SK-N-MC (cell line): ENCODE data around the gene ARHGAP28.
"Not testable (repeated sequence)": the region's sequence is repeated elsewhere in the genome, so short reads cannot be mapped to it uniquely, and the experiment has no call there.

Experiments
- DNase-seq: peaks from one replicate; pipeline ENCODE4 v3.0.0-alpha.2; 2011; ENCODE audit warnings: low read depth, low spot score
- H3K27ac ChIP-seq: fragments of 200-600 bp; sonication (generic); 2 replicates; pipeline ENCODE4 v1.5.1; 2016; ENCODE audit warnings: mixed run types
- H3K36me3 ChIP-seq: fragments of 200-600 bp; sonication (generic); 2 replicates; pipeline ENCODE4 v1.6.1; 2017; ENCODE audit warnings: antibody characterized with exemption, low read length, mixed read lengths; ENCODE audit not compliant: insufficient read depth
- H3K4me3 ChIP-seq: fragments of 200-600 bp; sonication (generic); 2 replicates; pipeline ENCODE4 v1.5.1; 2016
- H3K9ac ChIP-seq: fragments of 200-600 bp; sonication (generic); 2 replicates; pipeline ENCODE4 v1.8.0; 2017; ENCODE audit warnings: mixed run types, mixed read lengths; ENCODE audit not compliant: insufficient read length
- H3K9me3 ChIP-seq: fragments of 200-600 bp; sonication (generic); 2 replicates; pipeline ENCODE4 v1.6.1; 2017; ENCODE audit warnings: low read depth, mild to moderate bottlenecking, antibody characterized with exemption, low read length, moderate library complexity, mixed read lengths
- EZH2 ChIP-seq: fragments of 200-600 bp; sonication (generic); IDR thresholded peaks from one replicate; pipeline ENCODE4 v1.6.1; 2017; ENCODE audit warnings: antibody characterized with exemption
- FOXP2 ChIP-seq: optimal IDR thresholded peaks from 2 replicates; pipeline ENCODE3; 2011; ENCODE audit warnings: mild to moderate bottlenecking, moderate library complexity; ENCODE audit not compliant: insufficient read depth; ENCODE audit errors: extremely low read length, control extremely low read depth
- POLR2AphosphoS5 ChIP-seq: IDR thresholded peaks from 2 replicates; pipeline ENCODE4 v1.6.1; 2012; ENCODE audit warnings: mild to moderate bottlenecking, low read depth, low read length, borderline replicate concordance

The ARHGAP28 gene

DNA sequence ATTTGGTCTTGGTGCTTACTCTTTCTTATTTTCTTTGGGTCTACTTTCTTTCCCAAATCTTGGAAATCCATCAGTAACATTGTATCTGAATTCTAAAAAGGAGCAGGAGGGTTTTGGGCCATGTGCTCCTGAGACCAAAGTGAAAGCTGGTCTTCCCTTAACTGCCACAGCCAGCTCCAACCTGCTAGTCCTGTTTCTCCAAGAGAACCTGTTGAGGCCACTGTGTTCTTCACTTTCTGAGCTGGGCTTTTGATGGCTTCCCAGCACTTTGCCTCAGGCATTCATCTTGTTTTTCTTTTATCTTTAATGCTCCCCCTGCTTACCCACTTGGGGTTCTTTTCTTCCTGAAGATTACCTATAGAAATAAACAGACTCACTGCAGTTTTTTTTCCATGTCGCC lies 53.3 kb downstream of the ARHGAP28 start:
- DNase-seq: no peak
- Histone ChIP-seq H3K9me3 (no peaks in the 10 kb centered on the region), H3K4me3 (no peak overlapping the region), H3K27ac (no peak overlapping the region), H3K36me3 (no peaks in the 10 kb centered on the region), H3K9ac (no peak overlapping the region)
- no peak for TF ChIP-seq FOXP2
- no peak for TF ChIP-seq POLR2AphosphoS5
- no peak for TF ChIP-seq EZH2

DNA sequence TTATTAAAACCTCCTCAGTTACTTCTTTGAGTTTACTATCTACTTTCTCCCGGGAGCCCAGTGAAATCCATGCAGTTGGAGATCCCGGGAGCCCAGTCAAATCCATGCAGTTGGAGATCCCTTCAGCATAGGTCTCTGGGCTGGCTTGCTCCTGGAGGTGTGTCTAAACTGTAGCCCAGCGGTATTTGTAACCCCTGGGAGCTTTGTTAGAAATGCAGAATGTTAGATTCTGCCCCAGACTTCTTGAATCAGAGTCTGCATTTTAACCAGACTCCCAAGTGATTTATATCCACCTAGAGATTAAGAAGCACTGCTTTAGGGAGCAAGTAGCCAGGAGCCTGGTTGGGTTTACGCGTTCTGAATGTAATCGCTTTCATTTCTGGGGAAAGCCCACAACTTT lies 54.5 kb downstream of the ARHGAP28 start:
- no peak overlapping the region for H3K27ac ChIP-seq
- no peak for DNase-seq
- H3K36me3 ChIP-seq: no peaks in the 10 kb centered on the region; the same call in 1 of the 2 replicates
- no peak overlapping the region for H3K4me3 ChIP-seq
- no peak for TF ChIP-seq EZH2
- no peak for TF ChIP-seq POLR2AphosphoS5
- no peak for TF ChIP-seq FOXP2
- no peak overlapping the region for H3K9ac ChIP-seq
- H3K9me3 ChIP-seq: no peaks in the 10 kb centered on the region

GRCh38 chr18:6785001-6785400 lies 55.5 kb downstream of the ARHGAP28 start:
- H3K4me3 ChIP-seq: no peak overlapping the region
- DNase-seq: no peak
- no peak overlapping the region for H3K9ac ChIP-seq
- no peaks in the 10 kb centered on the region for H3K9me3 ChIP-seq
- no peak for TF ChIP-seq FOXP2
- TF ChIP-seq POLR2AphosphoS5: no peak
- no peak for TF ChIP-seq EZH2
- H3K36me3 ChIP-seq: no peaks in the 10 kb centered on the region; the same call in 1 of the 2 replicates
- H3K27ac ChIP-seq: no peak overlapping the region

DNA sequence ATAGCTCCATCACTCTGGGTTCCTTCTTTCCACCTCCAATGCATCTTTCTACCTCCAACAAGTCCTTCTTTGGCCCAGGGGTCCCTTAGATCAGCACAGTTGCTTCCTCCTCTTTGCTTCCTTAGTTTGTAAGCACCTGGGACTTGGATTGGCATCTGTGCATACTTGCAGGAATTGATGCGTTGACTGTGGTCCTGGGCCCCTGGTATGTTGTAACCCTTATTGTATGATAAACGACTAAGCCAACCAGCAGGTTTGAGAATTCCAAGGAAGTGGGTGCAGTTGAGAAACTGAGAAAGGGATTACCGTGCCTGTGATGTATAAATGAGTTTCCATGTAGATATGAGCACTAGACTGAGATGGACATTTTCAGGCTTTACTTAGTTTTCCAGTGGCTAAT lies 55.9 kb downstream of the ARHGAP28 start:
- H3K4me3 ChIP-seq: no peak overlapping the region
- H3K9me3 ChIP-seq: no peaks in the 10 kb centered on the region
- H3K27ac ChIP-seq: no peak overlapping the region
- TF ChIP-seq FOXP2 (no peak), POLR2AphosphoS5 (no peak), EZH2 (no peak)
- no peaks in the 10 kb centered on the region; the same call in 1 of the 2 replicates for H3K36me3 ChIP-seq
- H3K9ac ChIP-seq: no peak overlapping the region
- DNase-seq: no peak

GRCh38 chr18:6792391-6792790 lies 62.9 kb downstream of the ARHGAP28 start:
- TF ChIP-seq POLR2AphosphoS5 (no peak), EZH2 (no peak), FOXP2 (no peak)
- Histone ChIP-seq H3K4me3 (no peak overlapping the region), H3K36me3 (no peaks in the 10 kb centered on the region; the same call in 1 of the 2 replicates), H3K9ac (no peak overlapping the region), H3K27ac (no peak overlapping the region), H3K9me3 (no peaks in the 10 kb centered on the region)
- DNase-seq: no peak

GRCh38 chr18:6793455-6793854 lies 63.9 kb downstream of the ARHGAP28 start:
- no peaks in the 10 kb centered on the region for H3K9me3 ChIP-seq
- no peaks in the 10 kb centered on the region for H3K36me3 ChIP-seq
- no peak overlapping the region for H3K4me3 ChIP-seq
- no peak overlapping the region for H3K9ac ChIP-seq
- no peak for DNase-seq
- H3K27ac ChIP-seq: no peak overlapping the region
- TF ChIP-seq EZH2 (no peak), POLR2AphosphoS5 (no peak), FOXP2 (no peak)

DNA sequence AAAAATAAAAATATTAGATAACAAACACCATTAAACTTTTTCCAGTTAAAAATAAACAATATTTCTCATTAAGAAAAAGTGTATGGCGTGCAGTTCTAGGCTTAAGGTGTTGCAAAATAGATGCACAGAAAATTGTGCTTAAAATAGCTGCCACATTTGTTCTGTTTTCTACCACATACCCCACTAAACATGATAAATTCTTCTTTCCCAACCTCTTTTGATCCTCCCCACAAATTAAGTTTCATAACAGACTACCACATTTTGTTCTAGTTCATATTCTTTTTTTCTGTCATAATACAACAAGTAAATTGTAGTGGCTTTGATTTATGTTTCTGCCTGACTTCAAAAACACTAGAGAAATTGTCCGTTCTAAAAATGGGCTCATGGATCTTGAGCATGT lies 64.5 kb downstream of the ARHGAP28 start:
- no peak overlapping the region for H3K9ac ChIP-seq
- TF ChIP-seq EZH2 (no peak), POLR2AphosphoS5 (no peak), FOXP2 (no peak)
- no peaks in the 10 kb centered on the region for H3K36me3 ChIP-seq
- no peaks in the 10 kb centered on the region for H3K9me3 ChIP-seq
- no peak overlapping the region for H3K4me3 ChIP-seq
- DNase-seq: no peak
- H3K27ac ChIP-seq: no peak overlapping the region

DNA sequence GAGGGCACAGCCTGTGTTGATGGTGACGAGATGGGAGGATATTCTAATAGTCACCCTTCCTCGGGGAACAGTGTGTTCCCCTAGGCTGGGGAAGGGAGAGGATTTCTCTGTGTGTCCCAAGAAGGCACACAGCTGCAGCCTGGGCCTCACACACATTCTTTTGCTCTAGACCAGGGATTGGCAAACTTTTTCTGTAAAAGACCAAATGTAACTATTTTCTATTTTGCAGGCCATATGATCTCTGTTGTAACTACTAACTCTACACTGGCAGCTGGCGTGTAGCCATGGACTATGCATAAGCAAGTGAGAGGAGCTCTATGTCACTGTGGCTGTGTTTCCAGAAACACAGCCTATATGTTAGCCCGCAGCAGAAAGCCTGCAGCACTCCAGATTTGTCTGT lies 65.8 kb downstream of the ARHGAP28 start:
- TF ChIP-seq POLR2AphosphoS5: no peak
- TF ChIP-seq EZH2: no peak
- no peak for TF ChIP-seq FOXP2
- peak overlapping the region; percentile 5; the same call in 1 of the 2 replicates for H3K27ac ChIP-seq
- DNase-seq: no peak
- H3K4me3 ChIP-seq: no peak overlapping the region; the same call in 1 of the 2 replicates
- no peaks in the 10 kb centered on the region for H3K36me3 ChIP-seq
- H3K9me3 ChIP-seq: no peaks in the 10 kb centered on the region
- no peak overlapping the region for H3K9ac ChIP-seq

- Histone ChIP-seq H3K9me3 (no peaks in the 10 kb centered on the region), H3K9ac (no peak overlapping the region), H3K4me3 (no peak overlapping the region), H3K36me3 (no peaks in the 10 kb centered on the region), H3K27ac (no peak overlapping the region)
- TF ChIP-seq FOXP2: no peak
- TF ChIP-seq EZH2: no peak
- no peak for TF ChIP-seq POLR2AphosphoS5
- DNase-seq: no peak
These were observed 67.0 kb downstream of the ARHGAP28 start for GRCh38 chr18:6796511-6796910.

- Histone ChIP-seq H3K36me3 (no peaks in the 10 kb centered on the region), H3K4me3 (no peak overlapping the region), H3K9me3 (no peaks in the 10 kb centered on the region), H3K27ac (no peak overlapping the region), H3K9ac (no peak overlapping the region)
- DNase-seq: no peak
- no peak for TF ChIP-seq FOXP2
- no peak for TF ChIP-seq POLR2AphosphoS5
- TF ChIP-seq EZH2: no peak
These were observed 67.7 kb downstream of the ARHGAP28 start for GRCh38 chr18:6797171-6797570.

- Histone ChIP-seq H3K9me3 (no peaks in the 10 kb centered on the region), H3K36me3 (no peaks in the 10 kb centered on the region), H3K9ac (no peak overlapping the region), H3K27ac (no peak overlapping the region), H3K4me3 (no peak overlapping the region)
- TF ChIP-seq EZH2: no peak
- TF ChIP-seq FOXP2: no peak
- no peak for TF ChIP-seq POLR2AphosphoS5
- DNase-seq: no peak
These were observed 69.4 kb downstream of the ARHGAP28 start for GRCh38 chr18:6798896-6799295.

DNA sequence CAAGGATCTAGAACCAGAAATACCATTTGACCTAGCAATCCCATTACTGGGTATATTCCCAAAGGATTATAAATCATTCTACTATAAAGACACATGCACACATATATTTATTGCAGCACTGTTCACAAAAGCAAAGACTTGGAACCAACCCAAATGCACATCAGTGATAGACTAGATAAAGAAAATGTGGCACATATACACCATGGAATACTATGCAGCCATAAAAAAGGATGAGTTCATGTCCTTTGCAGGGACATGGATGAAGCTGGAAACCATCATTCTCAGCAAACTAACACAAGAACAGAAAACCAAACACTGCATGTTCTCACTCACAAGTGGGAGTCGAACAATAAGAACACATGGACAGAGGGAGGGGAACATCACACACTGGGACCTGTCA lies 70.8 kb downstream of the ARHGAP28 start:
- not testable (repeated sequence) for H3K9ac ChIP-seq, H3K4me3 ChIP-seq, H3K9me3 ChIP-seq, H3K36me3 ChIP-seq, H3K27ac ChIP-seq, DNase-seq
